A549 (cell line): ENCODE measurements around the gene RPS21.

Experiments
- CBX2 ChIP-seq: fragments of 200-600 bp; sonication (generic); IDR thresholded peaks from 2 replicates; pipeline ENCODE4 v1.6.1; 2016; ENCODE audit warnings: low read depth, mild to moderate bottlenecking, borderline replicate concordance
- EP300 ChIP-seq, 2 experiments: fragments of >200 bp; sonication (Bioruptor Twin); formaldehyde crosslinking; IDR thresholded peaks; 2 replicates in 1 of 2; 3 replicates in 1 of 2; pipeline ENCODE4 v1.6.1; 2016 to 2017
- TF ChIP-seq, protein P1 (sequence below): fragments of >200 bp; sonication (Bioruptor Twin); formaldehyde crosslinking; IDR thresholded peaks from 3 replicates; pipeline ENCODE4 v1.5.1; 2016

DNA sequence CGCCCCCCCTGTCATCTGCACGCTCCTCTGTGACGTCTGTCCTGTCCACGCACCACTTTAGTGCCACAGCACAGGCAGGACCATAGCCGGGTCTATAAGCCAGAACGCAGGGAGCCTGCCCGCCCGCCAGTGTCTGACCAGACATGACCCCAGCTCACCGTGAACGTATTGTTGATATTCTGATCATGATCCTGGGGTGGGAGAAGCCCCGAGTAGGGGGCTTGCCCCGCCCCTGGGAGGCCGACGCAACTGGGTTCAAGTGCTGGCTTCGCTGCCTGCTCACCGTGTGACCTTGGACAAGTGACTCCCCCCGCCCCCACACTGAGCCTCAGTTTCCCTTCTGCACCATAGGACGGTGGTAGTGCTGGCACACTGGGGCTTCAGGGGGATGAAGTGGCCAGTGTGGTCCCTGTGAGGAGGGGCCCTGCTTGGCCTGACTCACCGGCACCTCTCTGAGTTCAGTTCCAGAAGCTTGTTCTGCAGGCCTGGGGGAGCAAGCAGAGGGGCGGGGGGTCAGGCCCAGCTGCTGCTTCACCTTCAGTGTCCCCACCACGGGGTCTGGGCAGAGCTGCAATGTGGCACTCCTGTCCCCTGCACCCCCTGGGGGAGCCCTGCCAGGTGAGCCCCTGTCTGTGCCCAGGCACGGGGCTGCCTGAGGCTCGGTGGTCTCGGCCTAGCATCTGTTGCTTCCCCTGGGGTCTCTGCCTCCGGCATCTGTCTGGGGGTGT is 31.2 kb downstream of the RPS21 start:
- TF ChIP-seq CBX2 (no peak), EP300 (IDR thresholded peaks at IDR 0.05) (no peak)
- TF ChIP-seq, protein P1, sequence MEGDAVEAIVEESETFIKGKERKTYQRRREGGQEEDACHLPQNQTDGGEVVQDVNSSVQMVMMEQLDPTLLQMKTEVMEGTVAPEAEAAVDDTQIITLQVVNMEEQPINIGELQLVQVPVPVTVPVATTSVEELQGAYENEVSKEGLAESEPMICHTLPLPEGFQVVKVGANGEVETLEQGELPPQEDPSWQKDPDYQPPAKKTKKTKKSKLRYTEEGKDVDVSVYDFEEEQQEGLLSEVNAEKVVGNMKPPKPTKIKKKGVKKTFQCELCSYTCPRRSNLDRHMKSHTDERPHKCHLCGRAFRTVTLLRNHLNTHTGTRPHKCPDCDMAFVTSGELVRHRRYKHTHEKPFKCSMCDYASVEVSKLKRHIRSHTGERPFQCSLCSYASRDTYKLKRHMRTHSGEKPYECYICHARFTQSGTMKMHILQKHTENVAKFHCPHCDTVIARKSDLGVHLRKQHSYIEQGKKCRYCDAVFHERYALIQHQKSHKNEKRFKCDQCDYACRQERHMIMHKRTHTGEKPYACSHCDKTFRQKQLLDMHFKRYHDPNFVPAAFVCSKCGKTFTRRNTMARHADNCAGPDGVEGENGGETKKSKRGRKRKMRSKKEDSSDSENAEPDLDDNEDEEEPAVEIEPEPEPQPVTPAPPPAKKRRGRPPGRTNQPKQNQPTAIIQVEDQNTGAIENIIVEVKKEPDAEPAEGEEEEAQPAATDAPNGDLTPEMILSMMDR, result no peak
